GM21723 (cell line): Measurements from ENCODE around the gene EXOSC10.
"Not testable (repeated sequence)": the region's sequence is repeated elsewhere in the genome, so short reads cannot be mapped to it uniquely, and the experiment has no call there.

Experiments
- ATAC-seq: cut with Tn5 transposase; IDR thresholded peaks from one replicate; pipeline ENCODE4 v1.9.1; 2021; ENCODE audit warnings: mild to moderate bottlenecking, moderate library complexity; ENCODE audit not compliant: unreplicated experiment

Gene EXOSC10

GRCh38 chr1:11061652-11062365 is 37.9 kb downstream of the EXOSC10 start:
- ATAC-seq, result no peak

- ATAC-seq, result peak; percentile 85
These were observed 39.5 kb downstream of the EXOSC10 start, which contains the start of gene SRM for GRCh38 chr1:11059968-11060830. Gene SRM (minus strand): TSS chr1:11060018. CDS start chr1:11059943, 75 bp downstream.

- ATAC-seq, result peak; percentile 17
These were observed 40.3 kb downstream of the EXOSC10 start for GRCh38 chr1:11059155-11059967.

GRCh38 chr1:11058595-11059154 is 41.0 kb downstream of the EXOSC10 start:
- no peak for ATAC-seq

- ATAC-seq, result no peak
These were observed 41.6 kb downstream of the EXOSC10 start for GRCh38 chr1:11058026-11058425.

- no peak for ATAC-seq
These were observed 42.2 kb downstream of the EXOSC10 start for GRCh38 chr1:11057477-11057876.

GRCh38 chr1:11056504-11056903 is 43.2 kb downstream of the EXOSC10 start:
- ATAC-seq, result no peak

- ATAC-seq, result no peak
These were observed 44.0 kb downstream of the EXOSC10 start for GRCh38 chr1:11055676-11056075.

GRCh38 chr1:11054666-11055065 is 45.0 kb downstream of the EXOSC10 start:
- no peak for ATAC-seq

- ATAC-seq, result no peak
These were observed 45.5 kb downstream of the EXOSC10 start for GRCh38 chr1:11054181-11054580.

GRCh38 chr1:11053758-11054137 is 45.9 kb downstream of the EXOSC10 start:
- no peak for ATAC-seq

GRCh38 chr1:11052839-11053757 is 46.6 kb downstream of the EXOSC10 start:
- ATAC-seq, result no peak

- no peak for ATAC-seq
These were observed 47.7 kb downstream of the EXOSC10 start for GRCh38 chr1:11051781-11052511.

- ATAC-seq, result not testable (repeated sequence)
These were observed 48.5 kb downstream of the EXOSC10 start for GRCh38 chr1:11051121-11051520.

- no peak for ATAC-seq
These were observed 52.9 kb downstream of the EXOSC10 start, which contains the start of gene MASP2 for GRCh38 chr1:11046625-11047365. Gene MASP2 (minus strand): TSS chr1:11047239. CDS start chr1:11047207, 32 bp downstream.

- ATAC-seq, result no peak
These were observed 53.5 kb downstream of the EXOSC10 start for GRCh38 chr1:11046270-11046566.

GRCh38 chr1:11045428-11046269 is 54.0 kb downstream of the EXOSC10 start:
- no peak for ATAC-seq
